GM19324 (cell line): ENCODE results near the gene PRPF19.

ENCODE experiments used
- ATAC-seq: cut with Tn5 transposase; IDR thresholded peaks from one replicate; pipeline ENCODE4 v1.9.1; 2021; ENCODE audit warnings: mild to moderate bottlenecking, moderate library complexity; ENCODE audit not compliant: unreplicated experiment, low FRiP score

PRPF19 gene

GRCh38 chr11:60847281-60847680, 59.1 kb downstream of the PRPF19 start:
- ATAC-seq, result no peak

GRCh38 chr11:60845338-60845737, 61.0 kb downstream of the PRPF19 start:
- no peak for ATAC-seq

- no peak for ATAC-seq
Measured at GRCh38 chr11:60844870-60845221, 61.5 kb downstream of the PRPF19 start.

GRCh38 chr11:60844045-60844869, 62.1 kb downstream of the PRPF19 start:
- ATAC-seq, result no peak

GRCh38 chr11:60842668-60843600, 63.5 kb downstream of the PRPF19 start:
- ATAC-seq, result no peak

- ATAC-seq, result peak; percentile 88
Measured at GRCh38 chr11:60841797-60842667, 64.4 kb downstream of the PRPF19 start, which contains the start of gene CCDC86. TSS of gene CCDC86 (plus strand) at chr11:60842113. CDS start at chr11:60842125, 12 bp downstream.
